ENCODE measurements around the gene SHKBP1. TPM values are rescaled to one million over a fixed set of nuclear protein-coding genes. Genes with fewer than 3 reads are reported as not detected.

Gene SHKBP1
- total and polyA plus RNA-seq, 2 of the 13 experiments (the other 11 are each of a cell fraction or from before 2014, with no cell fraction given), result 16.2 to 17.4 TPM

DNA sequence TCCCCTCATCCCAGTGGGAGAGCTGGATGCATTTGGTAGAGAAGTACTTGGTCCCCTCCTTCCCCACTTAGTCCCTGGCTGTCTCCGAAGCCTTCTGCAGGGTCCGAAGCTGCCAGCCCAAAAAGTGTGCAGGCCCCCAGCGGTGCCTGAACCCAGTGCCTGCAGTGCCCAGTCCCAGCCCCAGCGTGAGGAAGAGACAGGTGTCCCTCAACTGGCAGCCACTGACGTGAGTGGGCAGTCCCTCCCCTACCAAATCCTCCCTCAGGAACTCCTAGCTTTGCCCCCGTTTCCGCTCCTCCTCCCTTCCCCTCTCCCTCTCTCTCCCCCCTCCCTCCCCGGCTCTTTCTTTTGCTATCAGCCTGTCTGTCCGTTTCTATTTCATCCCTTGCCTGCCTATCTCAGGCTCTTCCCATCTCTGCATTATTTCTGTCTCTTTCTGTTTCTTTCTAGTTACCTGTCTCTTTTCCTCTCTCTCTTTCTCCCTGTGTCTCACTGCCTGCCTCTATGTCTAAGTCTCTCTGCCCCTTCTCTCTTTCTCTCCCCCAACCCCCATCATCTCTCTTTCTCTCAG, 22.7 kb downstream of the SHKBP1 start:
- Histone ChIP-seq H3K4me2 (ENCODE audit: low read depth, low read length) (no peak overlapping the region), H3K79me2 (ENCODE audit: insufficient read depth, low read length) (no peaks in the 10 kb centered on the region), H4K20me1 (ENCODE audit: insufficient read depth, low read length) (peaks cover 5% of the 10 kb centered on the region), H3K4me1 (ENCODE audit: insufficient read depth, low read length) (peaks cover 49% of the 10 kb centered on the region), H2AFZ (ENCODE audit: low read length) (no peak overlapping the region), H3K27me3 (ENCODE audit: control insufficient read depth in 1 of 2, insufficient read depth in 2 of 2, low read length in 2 of 2) (peaks cover 6 to 48% of the 10 kb centered on the region in 2 experiments; a peak in 3 of 5 replicates), H3K9ac (ENCODE audit: insufficient read depth, low read depth, low read length) (no peak overlapping the region), H3K4me3 (replicated peaks in 1 of 3; ENCODE audit: insufficient read depth in 1 of 3, low read depth in 2 of 3, low read length in 3 of 3) (no peak overlapping the region), H3K36me3 (replicated peaks in 1 of 2; ENCODE audit: control insufficient read depth in 1 of 2, insufficient read depth in 2 of 2, low read length in 2 of 2) (no peaks in the 10 kb centered on the region), H3K27ac (ENCODE audit: extremely low read length, insufficient read depth, low read length) (no peak overlapping the region), H3K9me3 (ENCODE audit: low read length) (no peaks in the 10 kb centered on the region)
- POLR2A ChIA-PET, result no interaction called here
- DNase-seq (ENCODE audit: low spot score) (no peak), FAIRE-seq (no peak), ATAC-seq (no peak)
- CTCF ChIA-PET (ENCODE audit: low intra/inter-chr PET ratio, low total read pairs), result interaction anchor here (1.4 to 2.2 kb wide), 3 partner anchors 35 to 58 kb away, joined by 7 to 18 read pairs (median 14); no protein-coding TSS in a partner anchor
- intact Hi-C loops (cut with micrococcal nuclease; ENCODE audit: unreplicated experiment), result loop anchor here (2.0 to 5.0 kb wide), 3 partner anchors 51 to 72 kb away; no protein-coding TSS in a partner anchor
- no peak for TF ChIP-seq MED1 (CRISPR knock-in tag; IDR thresholded peaks at IDR 0.05)
- WGBS (ENCODE audit: low lambda C conversion rate), result 24% methylated on average over 8 of the region's 9 CpGs
- no TSS peak for BruUV-seq (replicated peaks)
- in situ Hi-C loops (cut with HindIII; ENCODE audit: extremely low pct_ligation_motif_present, low pct_unique_long_range_greater_than_20kb), result no loop called here

DNA sequence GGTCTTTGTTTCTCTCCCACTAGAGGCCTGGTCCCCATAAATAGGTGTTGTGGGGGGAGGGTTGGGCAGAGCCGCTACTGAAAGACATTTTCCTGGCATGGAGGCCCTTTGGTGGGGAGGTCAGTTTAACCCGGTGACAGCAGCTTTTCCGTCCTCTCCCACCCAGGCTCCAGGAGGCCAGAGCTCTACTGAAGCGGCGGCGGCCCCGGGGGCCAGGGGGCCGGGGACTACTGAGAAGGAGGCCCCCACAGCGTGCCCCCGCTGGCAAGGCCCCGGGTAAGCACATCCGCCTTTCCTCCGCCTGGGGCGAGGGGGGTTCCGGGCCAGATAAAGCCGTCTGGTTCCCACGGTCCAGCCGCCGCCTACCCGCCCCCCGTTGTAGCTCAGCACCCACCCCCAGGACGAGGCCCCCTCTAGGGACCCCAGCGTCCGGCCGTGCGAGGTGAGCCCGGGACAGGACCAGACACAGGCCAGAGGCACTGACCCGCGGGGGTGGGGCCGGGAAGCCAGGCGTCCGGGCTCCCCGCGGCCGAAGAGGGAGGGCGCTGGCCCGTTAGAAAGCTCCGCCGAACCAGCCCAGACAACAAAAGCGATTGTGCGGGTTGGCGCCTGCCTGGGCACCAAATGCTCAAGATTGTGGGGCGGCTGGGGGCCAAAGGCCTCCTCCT, 23.4 kb downstream of the SHKBP1 start:
- Histone ChIP-seq H3K4me1 (ENCODE audit: insufficient read depth, low read length) (peaks cover 55% of the 10 kb centered on the region), H3K27ac (ENCODE audit: extremely low read length, insufficient read depth, low read length) (no peak overlapping the region), H4K20me1 (ENCODE audit: insufficient read depth, low read length) (peaks cover 5% of the 10 kb centered on the region), H3K9me3 (ENCODE audit: low read length) (no peaks in the 10 kb centered on the region), H3K4me3 (replicated peaks in 1 of 3; ENCODE audit: insufficient read depth in 1 of 3, low read depth in 2 of 3, low read length in 3 of 3) (no peak overlapping the region), H3K27me3 (ENCODE audit: control insufficient read depth in 1 of 2, insufficient read depth in 2 of 2, low read length in 2 of 2) (peaks cover 6 to 53% of the 10 kb centered on the region in 2 experiments; a peak in 3 of 5 replicates), H3K4me2 (ENCODE audit: low read depth, low read length) (no peak overlapping the region), H3K79me2 (ENCODE audit: insufficient read depth, low read length) (no peaks in the 10 kb centered on the region), H3K9ac (ENCODE audit: insufficient read depth, low read depth, low read length) (no peak overlapping the region), H2AFZ (ENCODE audit: low read length) (no peak overlapping the region), H3K36me3 (replicated peaks in 1 of 2; ENCODE audit: control insufficient read depth in 1 of 2, insufficient read depth in 2 of 2, low read length in 2 of 2) (no peaks in the 10 kb centered on the region)
- DNase-seq (ENCODE audit: low spot score), result no peak
- in situ Hi-C loops (cut with HindIII; ENCODE audit: extremely low pct_ligation_motif_present, low pct_unique_long_range_greater_than_20kb), result loop anchor here (5.0 kb wide), 1 partner anchor 68 kb away; no protein-coding TSS in a partner anchor
- CTCF ChIA-PET (ENCODE audit: low intra/inter-chr PET ratio, low total read pairs), result interaction anchor here (2.2 to 6.8 kb wide), 2 partner anchors 34 kb away, joined by 14 to 37 read pairs; no protein-coding TSS in a partner anchor
- POLR2A ChIA-PET, result interaction anchor here (1.1 kb wide), 1 partner anchor 30 kb away, joined by 3 read pairs; no protein-coding TSS in a partner anchor
- ATAC-seq, result no peak
- intact Hi-C loops (cut with micrococcal nuclease; ENCODE audit: unreplicated experiment), result loop anchor here (2.0 to 5.0 kb wide), 3 partner anchors 51 to 73 kb away; no protein-coding TSS in a partner anchor
- no peak for FAIRE-seq
- 5% methylated on average over 7 of the region's 43 CpGs for WGBS (ENCODE audit: low lambda C conversion rate)
- BruUV-seq (replicated peaks), result no TSS peak
- TF ChIP-seq ZNF326 (CRISPR knock-in tag; IDR thresholded peaks at IDR 0.05; ENCODE audit: borderline replicate concordance) (no peak), NFE2L1 (CRISPR knock-in tag; IDR thresholded peaks at IDR 0.05; ENCODE audit: borderline replicate concordance) (no peak), SAFB2 (CRISPR knock-in tag; IDR thresholded peaks at IDR 0.05; ENCODE audit: borderline replicate concordance, low read depth) (no peak), SMYD3 (CRISPR knock-in tag; IDR thresholded peaks at IDR 0.05) (no peak), ZNF260 (CRISPR knock-in tag; IDR thresholded peaks at IDR 0.05; ENCODE audit: borderline replicate concordance, low read depth) (no peak), MED13 (CRISPR knock-in tag; IDR thresholded peaks at IDR 0.05) (no peak), RARG (CRISPR knock-in tag; IDR thresholded peaks at IDR 0.05; ENCODE audit: low read depth) (no peak), SP140L (CRISPR knock-in tag; IDR thresholded peaks at IDR 0.05; ENCODE audit: borderline replicate concordance) (no peak), ZBTB20 (CRISPR knock-in tag; IDR thresholded peaks at IDR 0.05; ENCODE audit: borderline replicate concordance, low read depth) (no peak), KAT8 (CRISPR knock-in tag; IDR thresholded peaks at IDR 0.05) (no peak), SETDB1 (CRISPR knock-in tag; IDR thresholded peaks at IDR 0.05; ENCODE audit: borderline replicate concordance) (no peak)
- TF ChIP-seq, protein P1, sequence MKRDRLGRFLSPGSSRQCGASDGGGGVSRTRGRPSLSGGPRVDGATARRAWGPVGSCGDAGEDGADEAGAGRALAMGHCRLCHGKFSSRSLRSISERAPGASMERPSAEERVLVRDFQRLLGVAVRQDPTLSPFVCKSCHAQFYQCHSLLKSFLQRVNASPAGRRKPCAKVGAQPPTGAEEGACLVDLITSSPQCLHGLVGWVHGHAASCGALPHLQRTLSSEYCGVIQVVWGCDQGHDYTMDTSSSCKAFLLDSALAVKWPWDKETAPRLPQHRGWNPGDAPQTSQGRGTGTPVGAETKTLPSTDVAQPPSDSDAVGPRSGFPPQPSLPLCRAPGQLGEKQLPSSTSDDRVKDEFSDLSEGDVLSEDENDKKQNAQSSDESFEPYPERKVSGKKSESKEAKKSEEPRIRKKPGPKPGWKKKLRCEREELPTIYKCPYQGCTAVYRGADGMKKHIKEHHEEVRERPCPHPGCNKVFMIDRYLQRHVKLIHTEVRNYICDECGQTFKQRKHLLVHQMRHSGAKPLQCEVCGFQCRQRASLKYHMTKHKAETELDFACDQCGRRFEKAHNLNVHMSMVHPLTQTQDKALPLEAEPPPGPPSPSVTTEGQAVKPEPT (CRISPR knock-in tag; IDR thresholded peaks at IDR 0.05; ENCODE audit: low read depth), result no peak
- TF ChIP-seq, protein P2, sequence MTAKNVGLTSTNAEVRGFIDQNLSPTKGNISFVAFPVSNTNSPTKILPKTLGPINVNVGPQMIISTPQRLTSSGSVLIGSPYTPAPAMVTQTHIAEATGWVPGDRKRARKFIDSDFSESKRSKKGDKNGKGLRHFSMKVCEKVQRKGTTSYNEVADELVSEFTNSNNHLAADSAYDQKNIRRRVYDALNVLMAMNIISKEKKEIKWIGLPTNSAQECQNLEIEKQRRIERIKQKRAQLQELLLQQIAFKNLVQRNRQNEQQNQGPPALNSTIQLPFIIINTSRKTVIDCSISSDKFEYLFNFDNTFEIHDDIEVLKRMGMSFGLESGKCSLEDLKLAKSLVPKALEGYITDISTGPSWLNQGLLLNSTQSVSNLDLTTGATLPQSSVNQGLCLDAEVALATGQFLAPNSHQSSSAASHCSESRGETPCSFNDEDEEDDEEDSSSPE (CRISPR knock-in tag; IDR thresholded peaks at IDR 0.05), result no peak
